ACHN (cell line): ENCODE measurements around the gene ICAM4.
"Not testable (repeated sequence)": the region's sequence is repeated elsewhere in the genome, so short reads cannot be mapped to it uniquely, and the experiment has no call there.

Experiments
- DNase-seq: peaks from one replicate; pipeline ENCODE4 v3.0.0-alpha.2; 2015
- in situ Hi-C: cut with HindIII; loops from 2 replicates; pipeline ENCODE4 v1.10.0; 2017; ENCODE audit warnings: low sequenced_read_pairs, low pct_ligation_motif_present, low pct_unique_long_range_greater_than_20kb

The ICAM4 gene

GRCh38 chr19:10262771-10263170 is 24.0 kb upstream of the ICAM4 start:
- in situ Hi-C loops = no loop called here

DNA sequence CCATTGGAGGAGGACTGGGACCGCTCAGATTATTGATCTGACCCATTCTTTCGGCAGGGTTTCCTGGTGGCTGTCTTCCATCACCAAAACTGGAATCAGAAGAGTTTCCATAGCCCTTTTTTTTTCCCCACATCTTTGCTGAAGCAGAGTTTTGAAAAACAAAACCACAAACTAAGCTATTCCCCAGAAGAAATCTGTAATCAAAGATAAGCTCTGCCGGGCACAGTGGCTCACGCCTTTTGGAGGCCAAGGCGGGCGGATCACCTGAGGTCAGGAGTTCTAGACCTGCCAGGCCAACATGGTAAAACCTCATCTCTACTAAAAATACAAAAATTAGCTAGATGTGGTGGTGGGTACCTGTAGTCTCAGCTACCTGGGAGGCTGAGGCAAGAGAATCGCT is 20.0 kb upstream of the ICAM4 start:
- in situ Hi-C loops = no loop called here

More at GRCh38 chr19:10262771-10263170, 24.0 kb upstream of the ICAM4 start:
- no peak for DNase-seq

GRCh38 chr19:10268071-10268470 is 18.7 kb upstream of the ICAM4 start:
- no peak for DNase-seq
- in situ Hi-C loops = no loop called here

More for the DNA sequence above, 20.0 kb upstream of the ICAM4 start:
- DNase-seq = no peak

- in situ Hi-C loops = no loop called here
- DNase-seq = peak; percentile 65
Measured at GRCh38 chr19:10269333-10270179, 17.2 kb upstream of the ICAM4 start.

- in situ Hi-C loops = no loop called here
- DNase-seq = no peak
Measured at GRCh38 chr19:10270180-10270615, 16.6 kb upstream of the ICAM4 start.

DNA sequence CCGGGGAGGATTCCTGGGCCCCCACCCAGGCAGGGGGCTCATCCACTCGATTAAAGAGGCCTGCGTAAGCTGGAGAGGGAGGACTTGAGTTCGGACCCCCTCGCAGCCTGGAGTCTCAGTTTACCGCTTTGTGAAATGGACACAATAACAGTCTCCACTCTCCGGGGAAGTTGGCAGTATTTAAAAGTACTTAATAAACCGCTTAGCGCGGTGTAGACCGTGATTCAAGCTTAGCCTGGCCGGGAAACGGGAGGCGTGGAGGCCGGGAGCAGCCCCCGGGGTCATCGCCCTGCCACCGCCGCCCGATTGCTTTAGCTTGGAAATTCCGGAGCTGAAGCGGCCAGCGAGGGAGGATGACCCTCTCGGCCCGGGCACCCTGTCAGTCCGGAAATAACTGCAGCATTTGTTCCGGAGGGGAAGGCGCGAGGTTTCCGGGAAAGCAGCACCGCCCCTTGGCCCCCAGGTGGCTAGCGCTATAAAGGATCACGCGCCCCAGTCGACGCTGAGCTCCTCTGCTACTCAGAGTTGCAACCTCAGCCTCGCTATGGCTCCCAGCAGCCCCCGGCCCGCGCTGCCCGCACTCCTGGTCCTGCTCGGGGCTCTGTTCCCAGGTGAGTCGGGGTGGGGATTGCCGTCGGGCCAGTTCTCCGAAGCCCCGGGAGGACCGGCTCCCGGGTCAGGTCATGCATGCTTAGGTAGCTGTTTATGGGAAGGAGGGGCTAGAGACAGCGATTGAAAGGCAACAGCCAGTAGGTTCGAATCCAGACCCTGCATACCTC is 15.9 kb upstream of the ICAM4 start, which contains the start of gene ICAM1:
Gene ICAM1, plus strand, starts transcription at position 505 of the 779 bp plus-strand sequence. Its CDS starts 40 bp downstream, at position 545.
- in situ Hi-C loops = no loop called here
- DNase-seq = no peak

GRCh38 chr19:10271543-10272086 is 15.1 kb upstream of the ICAM4 start:
- DNase-seq = no peak
- in situ Hi-C loops = no loop called here

DNA sequence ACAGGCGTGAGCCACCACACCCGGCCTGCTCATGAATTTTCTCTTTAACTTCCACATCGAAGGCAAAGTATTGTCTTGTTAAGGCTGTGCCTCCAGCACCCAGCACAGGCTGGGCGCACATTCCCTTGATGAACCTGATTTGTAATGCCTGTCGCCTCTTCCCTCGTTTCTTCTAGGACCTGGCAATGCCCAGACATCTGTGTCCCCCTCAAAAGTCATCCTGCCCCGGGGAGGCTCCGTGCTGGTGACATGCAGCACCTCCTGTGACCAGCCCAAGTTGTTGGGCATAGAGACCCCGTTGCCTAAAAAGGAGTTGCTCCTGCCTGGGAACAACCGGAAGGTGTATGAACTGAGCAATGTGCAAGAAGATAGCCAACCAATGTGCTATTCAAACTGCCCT is 12.2 kb upstream of the ICAM4 start:
- in situ Hi-C loops = no loop called here
- DNase-seq = no peak

GRCh38 chr19:10277795-10278589 is 8.8 kb upstream of the ICAM4 start:
- DNase-seq = no peak
- in situ Hi-C loops = no loop called here

DNA sequence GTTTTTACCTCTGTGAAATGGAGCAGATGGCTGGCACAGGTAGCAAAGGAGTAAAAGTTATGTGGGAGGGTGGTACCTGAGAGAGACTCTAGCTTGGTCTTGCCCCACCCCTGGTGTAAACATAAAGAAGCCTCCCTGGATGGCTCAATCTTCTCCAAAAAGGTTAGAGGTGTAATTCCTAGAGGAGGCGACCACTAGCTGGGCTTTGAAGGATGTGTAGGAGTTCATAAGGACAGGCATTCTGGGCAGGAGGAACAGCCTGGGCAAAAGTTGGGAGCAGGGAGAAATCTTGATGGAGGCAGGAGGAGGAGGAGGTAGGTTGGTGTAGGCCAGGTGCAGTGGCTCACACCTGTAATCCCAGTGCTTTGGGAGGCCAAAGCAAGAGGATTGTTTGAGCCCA is 7.8 kb upstream of the ICAM4 start:
- no peak for DNase-seq
- in situ Hi-C loops = no loop called here

DNA sequence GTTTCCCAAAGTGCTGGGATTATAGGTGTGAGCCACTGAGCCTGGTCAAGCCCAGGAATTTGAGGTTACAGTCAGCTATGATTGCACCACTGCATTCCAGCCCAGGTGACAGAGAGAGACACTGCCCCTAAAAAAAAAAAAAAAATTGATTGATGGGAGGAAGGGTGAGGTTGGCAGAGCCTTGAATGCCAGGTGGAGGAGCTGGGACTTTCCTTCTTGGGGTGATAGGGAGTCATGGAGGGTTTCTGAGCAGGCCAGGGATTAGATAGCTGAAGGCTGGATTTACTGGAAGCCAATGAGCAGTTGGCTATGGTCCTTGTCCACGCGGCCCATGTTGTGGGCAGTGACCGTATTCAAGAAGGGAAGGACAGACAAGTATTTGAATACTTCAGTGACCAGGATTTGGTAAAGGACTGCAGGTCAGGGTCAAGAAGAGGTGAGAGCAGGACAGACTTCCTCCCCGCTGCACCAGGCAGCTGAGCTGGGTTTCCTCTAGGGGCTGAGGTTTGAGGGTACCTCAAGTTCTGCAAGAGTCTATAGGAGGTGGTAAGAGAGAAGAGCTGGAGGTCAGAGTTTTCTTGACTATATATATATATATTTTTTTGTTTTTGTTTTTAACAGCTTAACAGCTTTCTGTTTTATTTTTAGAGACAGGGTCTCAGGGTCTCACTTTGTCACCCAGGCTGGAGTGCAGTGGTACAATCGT is 6.9 kb upstream of the ICAM4 start:
- in situ Hi-C loops = no loop called here
- DNase-seq = no peak

GRCh38 chr19:10282043-10282442 is 4.7 kb upstream of the ICAM4 start:
- DNase-seq, in situ Hi-C loops: not testable (repeated sequence)

GRCh38 chr19:10283301-10284064 is 3.3 kb upstream of the ICAM4 start:
- in situ Hi-C loops = no loop called here
- DNase-seq = no peak

DNA sequence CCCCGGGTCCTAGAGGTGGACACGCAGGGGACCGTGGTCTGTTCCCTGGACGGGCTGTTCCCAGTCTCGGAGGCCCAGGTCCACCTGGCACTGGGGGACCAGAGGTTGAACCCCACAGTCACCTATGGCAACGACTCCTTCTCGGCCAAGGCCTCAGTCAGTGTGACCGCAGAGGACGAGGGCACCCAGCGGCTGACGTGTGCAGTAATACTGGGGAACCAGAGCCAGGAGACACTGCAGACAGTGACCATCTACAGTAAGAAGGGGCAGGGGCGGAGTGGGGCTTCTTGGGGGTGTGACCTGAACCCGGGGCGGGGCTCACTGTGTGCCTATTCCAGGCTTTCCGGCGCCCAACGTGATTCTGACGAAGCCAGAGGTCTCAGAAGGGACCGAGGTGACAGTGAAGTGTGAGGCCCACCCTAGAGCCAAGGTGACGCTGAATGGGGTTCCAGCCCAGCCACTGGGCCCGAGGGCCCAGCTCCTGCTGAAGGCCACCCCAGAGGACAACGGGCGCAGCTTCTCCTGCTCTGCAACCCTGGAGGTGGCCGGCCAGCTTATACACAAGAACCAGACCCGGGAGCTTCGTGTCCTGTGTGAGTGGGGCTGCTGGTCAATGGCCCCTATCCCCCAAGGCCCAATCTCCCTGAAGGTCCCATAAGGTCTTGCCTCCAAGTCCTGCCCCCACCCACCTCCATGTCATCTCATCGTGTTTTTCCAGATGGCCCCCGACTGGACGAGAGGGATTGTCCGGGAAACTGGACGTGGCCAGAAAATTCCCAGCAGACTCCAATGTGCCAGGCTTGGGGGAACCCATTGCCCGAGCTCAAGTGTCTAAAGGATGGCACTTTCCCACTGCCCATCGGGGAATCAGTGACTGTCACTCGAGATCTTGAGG is 2.4 kb upstream of the ICAM4 start:
- DNase-seq = no peak
- in situ Hi-C loops = no loop called here

- in situ Hi-C loops = no loop called here
Measured at GRCh38 chr19:10284960-10285278, 1.8 kb upstream of the ICAM4 start.

GRCh38 chr19:10285393-10285792 is 1.4 kb upstream of the ICAM4 start:
- DNase-seq = no peak
- in situ Hi-C loops = no loop called here

More at GRCh38 chr19:10284960-10285278, 1.8 kb upstream of the ICAM4 start:
- no peak for DNase-seq
